HEK293 (cell line): ENCODE measurements around the gene PFN4.

Experiments used
- BCL11A ChIP-seq: fragments of 450-650 bp; formaldehyde crosslinking; IDR thresholded peaks from 2 replicates; pipeline ENCODE4 v1.5.1; 2016; ENCODE audit warnings: low read depth, missing biosample characterization, missing genetic modification characterization
- FEZF1 ChIP-seq: fragments of 450-650 bp; formaldehyde crosslinking; IDR thresholded peaks from 2 replicates; pipeline ENCODE4 v1.5.1; 2016; ENCODE audit warnings: missing biosample characterization, missing genetic modification characterization
- IKZF3 ChIP-seq: fragments of 450-650 bp; IDR thresholded peaks from 2 replicates; pipeline ENCODE4 v1.5.0; 2018; ENCODE audit warnings: missing biosample characterization, mild to moderate bottlenecking, missing genetic modification characterization, moderate library complexity
- KLF10 ChIP-seq: fragments of 450-650 bp; IDR thresholded peaks from 2 replicates; pipeline ENCODE4 v1.5.1; 2018; ENCODE audit warnings: missing biosample characterization, mild to moderate bottlenecking, missing genetic modification characterization
- KLF16 ChIP-seq: fragments of 450-650 bp; formaldehyde crosslinking; IDR thresholded peaks from 2 replicates; pipeline ENCODE4 v1.5.1; 2017; ENCODE audit warnings: missing biosample characterization, missing genetic modification characterization
- KLF17 ChIP-seq: fragments of 450-650 bp; formaldehyde crosslinking; IDR thresholded peaks from 2 replicates; pipeline ENCODE4 v1.5.1; 2016; ENCODE audit warnings: missing biosample characterization, missing genetic modification characterization
- KLF8 ChIP-seq: fragments of 450-650 bp; formaldehyde crosslinking; IDR thresholded peaks from 2 replicates; pipeline ENCODE4 v1.5.1; 2016; ENCODE audit warnings: missing biosample characterization, missing genetic modification characterization
- MEIS1 ChIP-seq: sonication (generic); formaldehyde crosslinking; IDR thresholded peaks from 2 replicates; pipeline ENCODE4 v1.8.1; 2022; ENCODE audit warnings: missing genetic modification reagents, mild to moderate bottlenecking, borderline replicate concordance
- MZF1 ChIP-seq: fragments of 450-650 bp; formaldehyde crosslinking; IDR thresholded peaks from 2 replicates; pipeline ENCODE4 v1.5.1; 2017; ENCODE audit warnings: missing biosample characterization, missing genetic modification characterization, borderline replicate concordance
- PRDM2 ChIP-seq: fragments of 450-650 bp; formaldehyde crosslinking; IDR thresholded peaks from 2 replicates; pipeline ENCODE4 v1.5.1; 2016; ENCODE audit warnings: missing biosample characterization, missing genetic modification characterization, borderline replicate concordance
- REST ChIP-seq: fragments of 450-650 bp; formaldehyde crosslinking; IDR thresholded peaks from 2 replicates; pipeline ENCODE4 v1.5.1; 2016; ENCODE audit warnings: missing biosample characterization, missing genetic modification characterization
- TRIM28 ChIP-seq: IDR thresholded peaks from 2 replicates; pipeline ENCODE4 v1.6.1; 2011; ENCODE audit warnings: low read length, control low read depth, borderline replicate concordance
- WT1 ChIP-seq: fragments of 450-650 bp; formaldehyde crosslinking; IDR thresholded peaks from 2 replicates; pipeline ENCODE4 v1.5.1; 2016; ENCODE audit warnings: missing biosample characterization, missing genetic modification characterization
- ZBTB21 ChIP-seq: fragments of 450-650 bp; formaldehyde crosslinking; IDR thresholded peaks from 2 replicates; pipeline ENCODE4 v1.5.1; 2017; ENCODE audit warnings: missing biosample characterization, missing genetic modification characterization
- ZNF292 ChIP-seq: fragments of 450-650 bp; formaldehyde crosslinking; IDR thresholded peaks from 2 replicates; pipeline ENCODE4 v1.5.1; 2016; ENCODE audit warnings: low read depth, missing biosample characterization, missing genetic modification characterization, borderline replicate concordance
- ZNF311 ChIP-seq: fragments of 450-650 bp; formaldehyde crosslinking; IDR thresholded peaks from 2 replicates; pipeline ENCODE4 v1.5.1; 2017; ENCODE audit warnings: missing biosample characterization, missing genetic modification characterization, borderline replicate concordance
- ZNF518A ChIP-seq: fragments of 450-650 bp; formaldehyde crosslinking; conservative IDR thresholded peaks from 2 replicates; pipeline ENCODE4 v1.5.1; 2016; ENCODE audit warnings: low read depth, missing biosample characterization, missing genetic modification characterization
- ZNF521 ChIP-seq: fragments of 450-650 bp; formaldehyde crosslinking; IDR thresholded peaks from 2 replicates; pipeline ENCODE4 v1.5.1; 2017; ENCODE audit warnings: missing biosample characterization, mild to moderate bottlenecking, missing genetic modification characterization
- ZNF548 ChIP-seq: fragments of 450-650 bp; formaldehyde crosslinking; IDR thresholded peaks from 2 replicates; pipeline ENCODE4 v1.5.1; 2016; ENCODE audit warnings: missing biosample characterization, missing genetic modification characterization
- ZNF660 ChIP-seq: fragments of 450-650 bp; IDR thresholded peaks from 2 replicates; pipeline ENCODE4 v1.5.1; 2018; ENCODE audit warnings: missing biosample characterization, mild to moderate bottlenecking, missing genetic modification characterization
- ZNF843 ChIP-seq: fragments of 450-650 bp; formaldehyde crosslinking; IDR thresholded peaks from 2 replicates; pipeline ENCODE4 v1.5.1; 2016; ENCODE audit warnings: missing biosample characterization, missing genetic modification characterization

The PFN4 gene

GRCh38 chr2:24123195-24123921 is at the start of gene PFN4, which contains the start of gene FAM228B (continued):
- TF ChIP-seq ZNF518A (tag by site-specific recombination) (no peak), KLF10 (tag by site-specific recombination) (peak; percentile 56), IKZF3 (tag by site-specific recombination) (no peak), REST (tag by site-specific recombination) (no peak), ZNF521 (tag by site-specific recombination) (no peak), KLF16 (tag by site-specific recombination) (peak; percentile 81), ZNF843 (0 out of 2 replicates have a peak, but pooled peaks have one; percentile 19), MEIS1 (CRISPR knock-in tag) (no peak), PRDM2 (no peak), FEZF1 (tag by site-specific recombination) (no peak), ZNF660 (tag by site-specific recombination) (0 out of 2 replicates have a peak, but pooled peaks have one; percentile 65), MZF1 (tag by site-specific recombination) (peak; percentile 41; the same call in 1 of the 2 replicates), WT1 (tag by site-specific recombination) (no peak), TRIM28 (no peak), KLF17 (tag by site-specific recombination) (no peak), ZBTB21 (tag by site-specific recombination) (no peak), BCL11A (tag by site-specific recombination) (no peak), KLF8 (tag by site-specific recombination) (peak; percentile 49; the same call in 1 of the 2 replicates), ZNF292 (tag by site-specific recombination) (no peak), ZNF311 (tag by site-specific recombination) (no peak), ZNF548 (no peak)
